ENCODE data around the gene HDAC4. TPM values are rescaled to one million over a fixed set of nuclear protein-coding genes. Genes with fewer than 3 reads are reported as not detected.

HDAC4 gene
- total RNA-seq, 1 experiment from 2014 or later = 32.0 TPM

DNA sequence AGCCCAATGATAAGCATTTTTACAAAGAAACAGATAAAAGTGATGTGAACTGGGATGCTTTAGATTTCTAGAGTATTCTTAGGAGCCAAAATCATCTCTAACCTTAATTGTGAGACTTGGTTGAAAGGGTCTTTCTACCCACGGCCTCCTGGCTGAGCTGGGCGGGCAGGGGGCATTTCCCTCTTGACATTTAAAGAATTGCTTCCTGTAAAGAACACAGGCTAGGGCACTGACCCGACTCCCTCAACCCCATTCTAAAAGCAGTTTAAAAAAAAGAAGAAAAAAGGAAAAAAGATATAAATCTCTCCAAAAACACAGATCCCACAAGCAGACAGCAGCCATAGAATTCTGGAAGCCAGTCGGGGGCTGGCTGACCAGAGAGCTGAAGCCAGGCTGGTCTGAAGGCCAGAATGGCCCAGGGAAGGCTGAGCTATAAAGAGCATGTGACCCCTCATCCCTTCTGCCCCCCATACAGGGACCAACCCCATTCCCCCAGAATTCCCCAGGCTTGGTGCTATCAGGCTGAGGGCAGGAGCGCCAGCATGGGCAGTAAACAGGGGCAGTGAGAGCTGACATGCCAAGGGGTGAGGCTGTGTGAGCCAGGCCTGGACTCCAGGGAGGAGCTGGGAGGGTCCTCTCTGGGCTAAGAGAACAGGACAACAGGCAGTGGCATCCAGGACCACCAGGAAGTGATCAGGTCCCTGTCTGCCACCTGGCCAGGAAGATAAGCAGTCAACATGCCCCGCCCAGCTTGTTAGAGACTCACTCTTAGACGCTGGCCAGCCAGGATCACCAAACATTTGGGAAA, 188.5 kb downstream of the HDAC4 start:
- TF ChIP-seq, protein P1, sequence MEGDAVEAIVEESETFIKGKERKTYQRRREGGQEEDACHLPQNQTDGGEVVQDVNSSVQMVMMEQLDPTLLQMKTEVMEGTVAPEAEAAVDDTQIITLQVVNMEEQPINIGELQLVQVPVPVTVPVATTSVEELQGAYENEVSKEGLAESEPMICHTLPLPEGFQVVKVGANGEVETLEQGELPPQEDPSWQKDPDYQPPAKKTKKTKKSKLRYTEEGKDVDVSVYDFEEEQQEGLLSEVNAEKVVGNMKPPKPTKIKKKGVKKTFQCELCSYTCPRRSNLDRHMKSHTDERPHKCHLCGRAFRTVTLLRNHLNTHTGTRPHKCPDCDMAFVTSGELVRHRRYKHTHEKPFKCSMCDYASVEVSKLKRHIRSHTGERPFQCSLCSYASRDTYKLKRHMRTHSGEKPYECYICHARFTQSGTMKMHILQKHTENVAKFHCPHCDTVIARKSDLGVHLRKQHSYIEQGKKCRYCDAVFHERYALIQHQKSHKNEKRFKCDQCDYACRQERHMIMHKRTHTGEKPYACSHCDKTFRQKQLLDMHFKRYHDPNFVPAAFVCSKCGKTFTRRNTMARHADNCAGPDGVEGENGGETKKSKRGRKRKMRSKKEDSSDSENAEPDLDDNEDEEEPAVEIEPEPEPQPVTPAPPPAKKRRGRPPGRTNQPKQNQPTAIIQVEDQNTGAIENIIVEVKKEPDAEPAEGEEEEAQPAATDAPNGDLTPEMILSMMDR (conservative IDR thresholded peaks at IDR 0.05) = no peak
- no peak overlapping the region for H3K27ac ChIP-seq (ENCODE audit: insufficient read length, low read depth, low read length)
- H4K20me1 ChIP-seq (ENCODE audit: control insufficient read depth, insufficient read depth, insufficient read length) = no peaks in the 10 kb centered on the region
- DNase-seq = no peak
- no peaks in the 10 kb centered on the region; the same call in 1 of the 2 replicates for H3K79me2 ChIP-seq (ENCODE audit: insufficient read depth, low read length)
- no peak overlapping the region for H3K23ac ChIP-seq (ENCODE audit: insufficient read length, low read depth, low read length)
- no peak overlapping the region for H3K9ac ChIP-seq (ENCODE audit: extremely low read depth, insufficient read length, low read length)
- no peaks in the 10 kb centered on the region for H3K79me1 ChIP-seq (ENCODE audit: insufficient read depth, low read depth, low read length, poor library complexity, severe bottlenecking)
- H3K23me2 ChIP-seq (ENCODE audit: insufficient read length, low read depth, low read length, poor library complexity, severe bottlenecking) = no peaks in the 10 kb centered on the region
- H3K18ac ChIP-seq (ENCODE audit: insufficient read length, low read depth, low read length) = no peak overlapping the region
- H4K91ac ChIP-seq (ENCODE audit: insufficient read length, low read depth, low read length) = no peak overlapping the region
- H3K9me3 ChIP-seq (ENCODE audit: control insufficient read depth, low read depth, low read length) = no peaks in the 10 kb centered on the region
- Mint-ChIP-seq H3K27me3 (ENCODE audit: low read depth) (no peaks in the 10 kb centered on the region), H3K27ac (peak overlapping the region in 2 of 3 experiments; percentile 78 to 85; a peak in 2 of 7 replicates), H3K9me3 (no peaks in the 10 kb centered on the region), H3K4me3 (no peak overlapping the region), H3K4me1 (peaks cover 62 to 76% of the 10 kb centered on the region in 2 experiments), H3K36me3 (ENCODE audit: insufficient read depth in 1 of 3, low read depth in 3 of 3) (no peaks in the 10 kb centered on the region; a peak in 1 of 7 replicates)
- no peak overlapping the region for H2AK5ac ChIP-seq (ENCODE audit: insufficient read length, low read length)
- no peaks in the 10 kb centered on the region; the same call in 1 of the 2 replicates for H3K4me1 ChIP-seq (ENCODE audit: insufficient read depth, low read length)
- no CpG with 5 or more reads among the region's 7 CpGs for WGBS (ENCODE audit: extremely low coverage, insufficient read length, low lambda C conversion rate)
- H3K27me3 ChIP-seq (ENCODE audit: insufficient read depth, low read length) = no peaks in the 10 kb centered on the region
- H3K14ac ChIP-seq (ENCODE audit: insufficient read depth, low read length) = peak overlapping the region; percentile 12; the same call in 1 of the 2 replicates
- no peak overlapping the region for H2AFZ ChIP-seq (ENCODE audit: low read length)
- no peak overlapping the region for H3K4me2 ChIP-seq (ENCODE audit: insufficient read depth, insufficient read length, low read length)
- no peak overlapping the region for H2BK12ac ChIP-seq (ENCODE audit: insufficient read length, low read depth, low read length)
- no peak overlapping the region for H3K4ac ChIP-seq (ENCODE audit: low read depth, low read length)
- no peak overlapping the region for H2BK5ac ChIP-seq (ENCODE audit: insufficient read length, low read length)
- H3K56ac ChIP-seq (ENCODE audit: insufficient read length, low read depth, low read length) = no peak overlapping the region
- no peak overlapping the region for H2BK15ac ChIP-seq (ENCODE audit: low read depth, low read length)
- H3T11ph ChIP-seq (ENCODE audit: low read length) = no peak overlapping the region
- no peak overlapping the region for H4K8ac ChIP-seq (replicated peaks; ENCODE audit: insufficient read length, low read depth, low read length)
- no peak overlapping the region for H2BK20ac ChIP-seq (ENCODE audit: low read depth, low read length, poor library complexity, severe bottlenecking)
- peak overlapping the region; percentile 67 for H4K5ac ChIP-seq (ENCODE audit: insufficient read length, low read depth, low read length)
- H2BK120ac ChIP-seq (ENCODE audit: low read depth, low read length, poor library complexity, severe bottlenecking) = no peak overlapping the region
